8988T (cell line): ENCODE results near the gene RASSF4.

Source experiments
- DNase-seq: peaks from one replicate; pipeline ENCODE4 v3.0.0; 2011

RASSF4 gene

GRCh38 chr10:44929356-44930255 is 30.0 kb upstream of the RASSF4 start:
- no peak for DNase-seq

GRCh38 chr10:44930904-44931620 is 28.5 kb upstream of the RASSF4 start:
- no peak for DNase-seq

GRCh38 chr10:44931621-44932516 is 27.7 kb upstream of the RASSF4 start:
- DNase-seq = no peak

DNA sequence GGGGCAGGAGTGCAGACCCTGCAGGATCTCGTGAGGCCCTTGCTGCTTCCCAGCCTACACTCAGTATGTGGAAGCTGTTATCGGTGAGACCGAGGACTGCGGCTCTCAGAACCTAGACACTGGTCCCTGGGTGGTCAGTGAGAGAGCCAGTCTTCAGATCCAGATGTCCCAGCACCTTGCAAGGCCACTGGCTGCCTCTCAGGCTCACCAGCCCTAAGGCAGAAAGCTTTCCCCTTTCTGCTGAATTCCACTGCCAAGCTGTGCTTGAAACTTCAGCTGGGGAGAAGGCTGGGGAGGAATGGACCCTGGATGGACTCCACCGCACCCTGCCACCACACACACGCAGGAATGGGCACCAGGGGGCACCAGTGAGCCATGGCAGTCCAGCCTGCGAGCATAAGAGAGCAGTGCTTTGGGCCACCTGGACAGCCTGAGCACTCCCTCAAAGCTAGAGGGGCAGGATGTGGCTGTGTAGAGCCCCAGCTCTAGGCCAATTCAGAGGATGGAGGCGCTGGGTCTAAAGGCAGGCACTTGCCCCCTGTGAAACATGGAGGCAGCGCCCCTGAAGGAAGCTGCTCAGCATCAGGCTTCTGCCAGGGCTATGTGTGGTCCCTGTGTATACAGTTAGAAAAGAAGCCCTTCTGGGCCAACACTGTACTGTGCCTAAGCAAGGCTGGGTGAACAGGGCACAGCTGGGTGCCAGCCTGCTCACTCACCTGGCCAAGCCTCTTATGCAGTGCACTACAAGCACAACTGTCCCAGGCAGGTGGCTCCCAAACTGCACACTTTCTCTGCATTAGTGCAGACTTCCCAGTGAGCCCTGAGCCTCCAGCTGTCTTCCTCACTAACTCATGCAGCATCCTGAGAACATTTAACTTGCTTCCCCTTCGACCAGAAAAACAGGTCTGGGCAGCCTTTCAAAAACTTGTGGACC is 26.8 kb upstream of the RASSF4 start:
- DNase-seq = peak; percentile 37

DNA sequence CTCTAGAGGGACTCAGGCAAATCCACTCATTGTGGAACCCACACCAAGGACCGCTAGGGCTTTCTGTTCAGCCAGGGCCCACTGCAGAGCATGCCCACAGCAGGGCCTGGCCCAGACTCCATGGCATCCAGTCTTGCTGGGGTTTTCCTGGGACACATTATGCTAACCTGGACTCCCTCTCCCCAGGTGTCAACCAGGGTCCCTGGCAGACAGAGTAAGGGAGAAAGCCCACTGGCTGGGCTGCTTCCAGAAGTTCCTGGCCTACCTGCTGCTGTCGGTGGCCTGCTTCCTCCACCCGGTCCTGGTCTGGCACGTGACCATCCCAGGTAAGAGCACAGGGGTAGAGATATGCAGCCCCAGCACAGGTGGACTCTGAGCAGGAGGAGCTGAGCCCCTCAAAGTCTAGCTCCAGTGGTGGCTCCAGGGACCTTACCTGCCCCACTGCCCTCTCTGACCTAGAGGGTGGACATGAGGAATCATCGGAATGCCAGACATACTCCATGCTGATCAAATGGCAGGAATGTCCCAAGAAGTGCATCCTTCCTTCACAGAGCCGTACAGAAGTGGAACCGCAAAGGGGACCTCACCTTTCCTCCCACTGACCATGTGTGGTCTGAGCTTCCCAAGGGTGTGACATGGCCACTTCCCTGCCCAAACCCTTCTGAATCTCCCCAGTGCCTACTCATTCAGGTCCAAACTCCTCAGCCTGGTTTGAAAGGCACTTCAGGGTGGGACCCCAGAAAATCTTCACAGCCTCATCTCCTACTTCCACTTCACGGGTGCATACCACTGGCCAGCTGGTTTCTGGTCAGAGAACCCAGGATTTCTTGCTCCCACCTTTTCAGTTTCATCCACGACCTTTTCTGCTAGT is 25.9 kb upstream of the RASSF4 start:
- DNase-seq = no peak

DNA sequence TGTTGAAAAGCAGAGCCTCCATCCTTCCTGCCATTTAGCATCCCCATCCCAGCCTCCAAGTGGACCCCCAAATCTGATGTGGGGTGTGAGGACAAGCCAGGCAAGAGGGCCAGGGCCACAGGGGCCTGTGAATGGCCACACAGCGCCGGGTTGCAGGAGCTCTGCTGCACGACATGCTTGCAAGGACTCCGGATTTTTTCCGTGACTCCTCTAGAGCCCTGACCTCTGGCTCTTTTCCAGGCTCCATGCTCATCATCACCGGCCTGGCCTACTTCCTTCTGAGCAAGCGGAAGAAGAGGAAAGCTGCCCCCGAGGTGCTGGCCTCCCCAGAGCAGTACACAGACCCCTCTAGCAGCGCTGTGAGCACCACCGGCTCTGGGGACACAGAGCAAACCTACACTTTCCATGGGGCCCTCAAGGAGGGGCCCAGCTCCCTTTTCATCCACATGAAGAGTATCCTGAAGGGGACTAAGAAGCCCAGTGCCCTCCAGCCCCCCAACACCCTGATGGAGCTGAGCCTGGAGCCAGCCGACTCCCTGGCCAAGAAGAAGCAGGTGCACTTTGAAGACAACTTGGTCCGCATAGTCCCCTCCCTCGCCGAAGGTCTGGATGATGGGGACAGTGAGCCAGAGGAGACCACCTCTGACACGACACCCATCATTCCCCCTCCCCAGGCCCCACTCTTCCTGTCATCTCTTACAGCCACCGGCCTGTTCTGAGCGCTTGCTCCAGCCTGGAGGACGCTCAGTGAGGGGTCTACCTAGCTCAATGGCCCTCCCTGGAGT is 25.0 kb upstream of the RASSF4 start:
- no peak for DNase-seq

DNA sequence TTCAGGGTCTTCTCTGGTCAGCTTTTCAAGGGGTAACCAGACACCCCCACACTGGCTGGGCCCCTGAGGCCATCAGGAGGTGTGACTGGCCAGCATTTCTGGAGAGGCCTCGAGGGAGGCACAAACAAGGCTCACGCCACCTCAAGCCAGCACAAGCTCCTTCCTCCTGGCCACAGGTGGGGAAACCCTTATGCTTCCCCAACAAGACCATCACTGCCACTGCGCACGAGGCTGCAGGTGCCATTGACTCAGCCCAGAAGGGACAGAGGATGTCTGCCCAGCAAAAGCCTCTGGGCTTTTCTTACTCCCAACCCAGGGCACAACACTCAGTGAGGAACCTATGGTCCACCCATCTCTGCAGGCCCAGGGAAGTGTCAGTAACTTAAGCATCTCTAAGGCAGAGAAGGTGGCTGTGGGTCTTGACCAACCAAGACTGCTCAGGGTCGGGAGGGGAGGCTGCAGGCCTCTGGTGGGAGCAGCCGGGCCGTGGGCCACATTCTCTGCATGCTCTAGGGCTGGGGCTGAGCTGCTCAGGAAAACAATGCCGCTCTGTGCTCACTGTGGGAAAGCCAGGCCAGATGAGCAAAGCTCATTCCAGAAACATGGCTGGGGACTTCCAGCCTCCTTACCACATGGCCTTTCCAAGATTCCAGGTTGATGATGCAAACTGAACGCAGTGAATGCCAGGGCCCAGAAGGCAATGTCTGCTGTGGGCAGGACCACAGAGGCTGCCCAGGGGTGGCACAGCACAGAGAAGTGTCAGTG is 24.2 kb upstream of the RASSF4 start:
- DNase-seq = no peak

DNA sequence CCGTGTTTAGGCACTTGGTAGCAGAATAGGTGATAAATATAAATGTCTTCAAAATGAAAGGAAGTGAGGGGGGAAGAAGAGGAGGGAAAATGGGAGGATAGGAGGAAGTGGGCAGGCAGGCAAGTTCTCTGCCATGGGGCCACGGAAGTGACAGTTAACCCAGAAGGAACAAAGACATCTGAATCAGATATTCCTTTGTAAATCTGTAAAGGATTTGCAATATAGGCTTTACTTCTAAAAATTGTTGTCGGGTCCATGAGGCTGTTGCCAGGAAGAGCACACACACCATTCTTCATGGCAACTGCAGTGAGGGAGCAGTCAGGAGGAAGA is 23.7 kb upstream of the RASSF4 start:
- no peak for DNase-seq

- DNase-seq = no peak
These were observed 23.2 kb upstream of the RASSF4 start for GRCh38 chr10:44936314-44936975.

DNA sequence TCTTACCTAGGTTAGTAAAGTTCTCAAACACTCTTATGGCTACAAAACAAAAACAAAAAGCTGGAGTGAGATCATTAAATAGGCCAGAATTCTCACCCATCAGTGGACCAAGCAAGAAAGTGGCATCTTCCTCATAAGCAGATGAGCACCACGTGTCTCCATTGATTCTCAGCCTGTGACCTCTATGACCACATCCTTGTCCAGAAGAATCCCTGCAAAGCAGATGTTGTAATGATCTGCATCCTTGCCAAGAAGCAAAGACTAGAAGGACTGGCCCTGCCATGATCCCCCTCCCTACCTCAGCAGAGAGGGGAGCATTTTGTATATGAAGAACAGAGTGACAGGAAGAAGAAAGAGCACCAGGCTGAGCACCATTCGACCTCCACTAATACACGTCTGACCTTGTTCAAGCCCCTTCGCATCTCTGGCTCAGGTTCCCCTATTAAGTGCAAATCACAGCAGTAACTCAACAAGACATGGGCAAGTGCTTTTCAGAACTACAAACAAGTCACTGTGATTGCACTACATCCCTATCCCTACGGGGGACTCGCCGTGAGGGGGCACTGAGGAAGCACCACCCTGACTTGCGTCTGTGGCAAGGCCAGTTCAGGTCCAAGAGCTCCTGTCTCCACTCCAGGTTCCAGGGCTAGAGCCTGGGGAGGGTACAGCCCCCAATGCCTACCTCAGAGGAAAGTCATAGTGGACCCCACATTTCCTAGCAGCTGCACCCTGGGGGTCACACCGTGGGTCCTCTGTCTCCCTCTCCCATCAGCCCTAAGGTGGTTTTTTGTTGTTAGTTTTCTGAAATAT is 22.2 kb upstream of the RASSF4 start:
- DNase-seq = no peak

DNA sequence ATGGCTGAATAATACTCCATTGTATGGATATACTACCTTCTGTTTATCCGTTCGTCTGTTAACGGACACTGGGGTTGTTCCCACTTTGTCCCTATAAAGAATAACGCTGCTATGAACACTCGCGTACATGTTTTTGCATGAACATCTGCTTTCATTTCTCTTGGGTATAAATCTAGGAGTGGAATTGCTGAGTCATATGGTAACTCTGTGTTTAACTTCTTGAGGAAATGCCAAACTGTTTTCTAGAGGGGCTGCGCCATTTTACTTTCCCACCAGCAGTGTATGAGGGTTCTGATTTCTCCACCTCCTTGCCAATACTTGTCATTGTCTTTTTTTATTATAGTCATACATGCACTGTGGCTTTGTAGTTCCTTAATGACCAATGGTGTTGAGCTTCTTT is 20.6 kb upstream of the RASSF4 start:
- DNase-seq = no peak

DNA sequence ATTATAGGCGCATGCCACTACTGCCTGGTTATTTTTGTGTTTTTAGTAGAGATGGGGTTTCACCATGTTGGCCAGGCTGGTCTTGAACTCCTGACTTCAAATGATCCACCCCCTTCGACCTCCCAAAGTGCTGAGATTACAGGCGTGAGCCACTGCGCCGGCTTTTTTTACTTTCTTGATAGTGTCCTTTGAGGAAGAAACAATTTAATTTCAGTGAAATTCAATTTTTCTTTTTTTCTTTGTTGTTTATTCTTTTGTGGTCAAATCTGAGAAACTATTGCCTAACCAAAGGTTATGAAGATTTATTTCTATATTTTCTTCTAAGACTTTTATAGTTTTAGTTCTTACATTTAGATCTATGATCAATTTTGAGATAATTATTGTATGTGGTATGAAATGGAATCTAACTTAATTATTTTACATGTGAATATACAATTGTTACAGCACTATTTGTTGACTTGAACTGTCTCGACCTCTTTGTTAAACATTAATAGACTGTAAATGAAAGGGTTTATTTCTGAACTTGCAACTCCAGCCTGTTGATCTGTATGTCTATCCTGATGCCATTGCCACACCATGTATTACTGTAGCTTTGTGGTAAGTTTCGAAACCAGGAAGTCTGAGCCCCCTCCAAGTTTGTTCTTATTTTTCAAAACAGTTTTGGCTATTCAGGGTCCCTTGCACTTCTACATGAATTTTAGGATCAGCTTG is 19.8 kb upstream of the RASSF4 start:
- no peak for DNase-seq

DNA sequence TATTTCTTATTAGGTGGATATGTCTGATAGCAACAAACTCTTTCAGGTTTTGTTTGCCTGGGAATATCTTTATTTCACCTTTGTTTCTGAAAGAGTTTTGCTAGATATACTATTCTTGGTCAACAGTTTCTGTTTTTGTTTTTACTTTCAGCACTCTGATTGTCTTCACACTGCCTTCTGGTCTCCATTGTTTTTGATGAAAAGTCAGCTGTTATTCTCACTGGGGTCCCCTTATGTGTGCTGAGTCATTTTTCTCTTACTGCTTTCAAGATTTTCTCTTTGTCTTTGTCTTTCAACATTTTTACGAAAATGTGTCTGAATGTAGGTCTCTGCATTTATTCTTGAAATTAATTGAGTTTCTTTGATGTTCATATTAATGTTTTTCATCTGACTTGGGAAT is 15.2 kb upstream of the RASSF4 start:
- no peak for DNase-seq

GRCh38 chr10:44946205-44946604 is 13.4 kb upstream of the RASSF4 start:
- DNase-seq = no peak

GRCh38 chr10:44947371-44948152 is 12.0 kb upstream of the RASSF4 start:
- no peak for DNase-seq

GRCh38 chr10:44948642-44949041 is 11.0 kb upstream of the RASSF4 start:
- DNase-seq = no peak
